Immature natural killer cell (primary cell): ENCODE results near the gene PNPLA1. TPM values are rescaled to one million over a fixed set of nuclear protein-coding genes. Genes with fewer than 3 reads are reported as not detected.
"Not testable (repeated sequence)": the region's sequence is repeated elsewhere in the genome, so short reads cannot be mapped to it uniquely, and the experiment has no call there.

Source experiments
- DNase-seq, 3 donors: peaks; one replicate each; pipeline ENCODE4 v3.0.0; 2022; ENCODE audit warnings: mixed read lengths in 1 of 3
- H3K27ac Mint-ChIP-seq, 6 donors: one replicate each; pipeline ENCODE4 v1.8.0; 2020; ENCODE audit warnings: mixed read lengths in 6 of 6, mild to moderate bottlenecking in 5 of 6, inconsistent platforms in 4 of 6, moderate library complexity in 3 of 6
- H3K27me3 Mint-ChIP-seq, 3 donors: one replicate each; pipeline ENCODE4 v1.8.0; 2020 to 2021; ENCODE audit warnings: low read depth in 3 of 3, mild to moderate bottlenecking in 3 of 3, mixed read lengths in 3 of 3, moderate library complexity in 3 of 3, inconsistent platforms in 1 of 3
- H3K36me3 Mint-ChIP-seq, 3 donors: one replicate each; pipeline ENCODE4 v1.8.0; 2020; ENCODE audit warnings: mixed read lengths in 3 of 3, inconsistent platforms in 2 of 3, mild to moderate bottlenecking in 2 of 3
- H3K4me1 Mint-ChIP-seq, 2 donors: one replicate each; pipeline ENCODE4 v1.8.0; 2020; ENCODE audit warnings: inconsistent platforms in 2 of 2, mild to moderate bottlenecking in 2 of 2, mixed read lengths in 2 of 2, moderate library complexity in 1 of 2
- H3K4me3 Mint-ChIP-seq, 5 donors: one replicate each; pipeline ENCODE4 v1.8.0; 2020; ENCODE audit warnings: mild to moderate bottlenecking in 5 of 5, mixed read lengths in 5 of 5, inconsistent platforms in 3 of 5, moderate library complexity in 3 of 5
- H3K9me3 Mint-ChIP-seq, 6 donors: one replicate each; pipeline ENCODE4 v1.8.0; 2020; ENCODE audit warnings: mild to moderate bottlenecking in 6 of 6, mixed read lengths in 6 of 6, inconsistent platforms in 4 of 6, moderate library complexity in 3 of 6
- polyA plus RNA-seq, 3 donors: library from polyadenylated mRNA; unstranded; fragments of 300-500 nt; fragmentation: Illumina TruSeq; gene quantifications; one replicate each; pipeline ENCODE4 v1.2.3, GENCODE V29; 2021

The PNPLA1 gene
- polyA plus RNA-seq, 3 donors from 2014 or later = not detected

DNA sequence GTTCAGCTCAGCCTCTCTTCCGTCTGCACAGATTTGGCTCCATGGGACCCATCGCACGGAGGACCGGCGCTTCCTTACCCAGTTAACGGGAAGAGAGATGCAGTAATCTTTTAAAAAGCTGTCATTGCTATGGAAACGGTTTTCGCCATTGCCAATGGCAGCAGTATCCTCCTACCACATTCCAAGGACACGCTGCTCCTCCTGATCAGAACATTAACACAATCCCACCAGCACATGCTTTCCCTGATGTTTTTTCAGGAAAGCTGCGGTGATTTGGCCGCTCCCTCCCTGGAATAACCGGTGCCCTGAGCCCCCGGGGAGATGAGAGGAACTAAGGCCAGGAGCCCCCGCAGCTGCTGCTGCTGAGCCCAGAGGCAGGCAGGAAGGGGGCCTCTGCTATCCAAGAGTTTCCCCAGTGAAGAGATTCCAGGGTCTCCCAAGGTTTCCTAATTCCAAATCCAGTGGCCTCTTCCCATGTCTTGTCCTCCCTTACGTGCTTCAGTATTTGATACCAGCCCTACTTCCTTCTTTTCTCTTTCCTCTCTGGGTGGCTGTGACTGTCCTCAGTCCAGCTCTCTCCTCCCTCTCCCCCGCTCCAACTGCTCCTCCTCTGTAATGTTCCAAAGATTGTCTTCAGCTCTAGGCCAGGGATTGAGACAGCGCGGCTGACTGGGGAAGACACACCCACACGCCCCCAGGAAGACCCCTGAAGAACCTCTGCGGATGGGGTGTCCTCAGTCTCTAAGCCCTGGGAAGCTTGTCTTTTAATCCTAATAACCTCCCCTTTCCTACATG lies 64.3 kb downstream of the PNPLA1 start:
- H3K27ac Mint-ChIP-seq = no peak overlapping the region
- H3K4me1 Mint-ChIP-seq = peaks cover 3 to 7% of the 10 kb centered on the region in 2 donors
- no peaks in the 10 kb centered on the region for H3K9me3 Mint-ChIP-seq
- peaks cover 3 to 11% (median 11%) of the 10 kb centered on the region in 3 donors for H3K27me3 Mint-ChIP-seq
- H3K36me3 Mint-ChIP-seq = no peaks in the 10 kb centered on the region
- H3K4me3 Mint-ChIP-seq = no peak overlapping the region
- DNase-seq = no peak

DNA sequence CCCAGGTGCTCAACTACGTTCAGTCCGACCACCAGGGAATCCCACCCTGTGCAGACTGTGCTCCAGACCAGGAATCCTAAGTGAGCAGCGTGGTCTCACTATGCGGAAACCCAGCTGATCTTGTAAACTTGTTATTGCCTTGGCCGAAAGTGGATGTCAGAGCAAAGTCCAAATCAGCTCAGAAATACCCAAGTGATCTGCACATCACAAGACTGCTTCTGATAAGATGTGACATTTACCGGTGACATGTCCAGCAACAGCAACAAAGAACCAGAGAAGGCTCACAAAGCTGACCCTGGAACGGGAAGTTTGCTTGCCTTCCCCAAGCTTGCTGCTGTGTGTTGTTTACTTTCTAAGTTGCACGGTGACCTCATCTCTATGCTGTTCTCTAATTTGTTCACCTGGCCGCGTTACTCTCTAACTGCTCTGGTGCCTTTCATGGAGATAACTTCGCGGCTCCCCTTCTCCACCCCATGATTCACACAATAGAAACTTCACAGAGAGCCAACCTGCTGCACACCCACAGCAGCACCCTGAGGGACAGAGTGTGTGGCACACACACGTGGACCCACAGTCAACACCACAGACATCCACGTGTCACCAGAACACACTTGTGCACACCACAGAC lies 65.1 kb downstream of the PNPLA1 start:
- Mint-ChIP-seq H3K4me3 (no peak overlapping the region), H3K4me1 (peaks cover 3 to 8% of the 10 kb centered on the region in 2 donors), H3K27me3 (peaks cover 3 to 13% (median 11%) of the 10 kb centered on the region in 3 donors), H3K36me3 (no peaks in the 10 kb centered on the region), H3K9me3 (no peaks in the 10 kb centered on the region), H3K27ac (no peak overlapping the region)
- no peak for DNase-seq

DNA sequence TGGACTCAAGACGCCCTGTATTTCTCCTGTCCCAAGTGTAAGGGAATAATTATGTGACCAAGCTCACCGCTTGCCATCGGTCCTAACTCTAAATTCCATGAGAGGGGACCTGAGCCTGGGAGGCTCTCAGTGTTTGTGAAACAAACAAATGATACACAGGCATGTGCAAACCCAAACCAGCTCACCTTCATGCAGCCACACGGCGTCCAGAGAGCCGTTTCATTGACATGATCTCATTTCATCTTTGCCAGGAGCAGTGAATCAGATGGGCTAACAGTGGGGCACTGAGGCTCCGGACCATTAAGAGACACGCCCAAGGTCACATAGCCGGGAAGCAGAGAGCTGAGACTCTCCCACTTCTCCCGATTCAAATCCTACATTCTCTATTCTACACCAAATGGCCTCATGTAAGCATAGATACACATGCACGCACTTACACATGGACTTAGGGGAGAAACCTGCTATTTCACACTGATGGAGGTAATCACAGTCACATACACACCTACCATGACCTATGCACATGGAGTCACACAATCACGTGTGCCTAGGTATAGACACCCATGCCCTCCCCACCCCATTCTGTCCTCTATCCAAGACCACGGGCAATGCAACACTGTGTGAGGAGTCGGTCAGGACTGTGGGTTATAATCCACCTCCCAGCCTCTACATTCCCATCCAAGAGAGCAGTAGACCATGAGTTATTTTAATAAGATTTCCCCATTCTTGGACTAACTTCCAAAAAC lies 65.8 kb downstream of the PNPLA1 start:
- H3K27ac Mint-ChIP-seq = no peak overlapping the region
- H3K27me3 Mint-ChIP-seq = peaks cover 4 to 17% (median 12%) of the 10 kb centered on the region in 3 donors
- no peaks in the 10 kb centered on the region for H3K9me3 Mint-ChIP-seq

DNA sequence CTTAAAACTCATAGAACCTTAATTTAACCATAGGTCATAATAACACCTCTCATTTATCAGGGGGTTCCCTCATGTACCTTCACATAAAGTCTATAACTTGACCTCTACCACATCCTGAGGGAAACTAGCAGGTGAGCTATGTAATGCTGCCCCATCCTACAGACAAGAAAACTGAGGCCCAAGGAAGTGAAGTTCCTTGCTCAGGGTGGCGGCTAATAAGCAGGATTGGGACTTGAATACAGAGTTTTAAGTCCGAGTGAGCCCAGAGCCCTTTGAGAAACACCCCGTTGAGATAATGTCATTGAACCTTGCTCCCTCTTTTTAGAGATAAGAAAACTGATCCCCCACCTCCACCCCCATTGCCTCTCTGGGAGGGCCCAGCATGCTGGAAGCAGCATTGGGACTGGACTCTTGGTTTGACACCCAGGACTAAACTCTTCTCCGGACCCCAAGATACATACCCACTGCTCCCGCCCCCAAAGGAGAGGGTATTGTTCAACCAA lies 66.4 kb downstream of the PNPLA1 start:
- no peaks in the 10 kb centered on the region for H3K36me3 Mint-ChIP-seq
- no peak overlapping the region for H3K27ac Mint-ChIP-seq
- no peak overlapping the region for H3K4me3 Mint-ChIP-seq
- DNase-seq = no peak
- H3K9me3 Mint-ChIP-seq = no peaks in the 10 kb centered on the region
- peaks cover 7 to 17% (median 14%) of the 10 kb centered on the region in 3 donors for H3K27me3 Mint-ChIP-seq
- peaks cover 9 to 19% of the 10 kb centered on the region in 2 donors for H3K4me1 Mint-ChIP-seq

More for the DNA sequence above, 65.8 kb downstream of the PNPLA1 start:
- Mint-ChIP-seq H3K4me1 (peaks cover 5 to 15% of the 10 kb centered on the region in 2 donors), H3K36me3 (no peaks in the 10 kb centered on the region), H3K4me3 (no peak overlapping the region)
- no peak for DNase-seq

DNA sequence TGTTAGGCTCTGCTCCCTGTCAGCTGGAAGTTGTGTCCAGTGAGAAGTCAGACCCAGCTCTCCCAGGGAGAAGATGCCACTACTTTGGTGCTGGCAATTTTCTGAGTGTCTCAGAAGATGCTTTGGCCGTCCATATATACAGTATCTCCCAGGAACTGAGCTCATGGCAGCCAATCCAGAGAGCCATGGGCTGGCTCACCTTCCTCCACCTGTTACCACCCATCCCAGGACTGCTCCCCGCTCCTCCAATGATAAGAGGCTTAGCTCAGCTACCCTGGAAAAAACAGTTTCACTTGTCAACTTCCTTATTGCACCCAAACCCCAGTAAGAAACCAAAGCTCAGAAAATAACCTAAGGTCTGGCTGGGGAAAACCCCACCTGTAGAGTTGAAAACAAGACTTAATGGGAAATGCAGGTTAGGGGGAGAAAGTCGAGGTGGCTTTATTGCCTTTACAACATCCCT lies 67.0 kb downstream of the PNPLA1 start, which contains the start of gene BNIP5:
Gene BNIP5, minus strand, starts transcription at position 110 of the 463 bp plus-strand sequence. CDS start 6,198 bp downstream, outside the sequence.
- no peak for DNase-seq
- H3K9me3 Mint-ChIP-seq = no peaks in the 10 kb centered on the region
- H3K27ac Mint-ChIP-seq = peak within 1 kb of the TSS in 1 of 6 donors; percentile 47
- no peak within 1 kb of the TSS for H3K4me3 Mint-ChIP-seq
- peaks cover 7 to 17% (median 13%) of the 10 kb centered on the region in 3 donors for H3K27me3 Mint-ChIP-seq
- H3K4me1 Mint-ChIP-seq = peaks cover 9 to 19% of the 10 kb centered on the region in 2 donors
- no peaks in the 10 kb centered on the region for H3K36me3 Mint-ChIP-seq

DNA sequence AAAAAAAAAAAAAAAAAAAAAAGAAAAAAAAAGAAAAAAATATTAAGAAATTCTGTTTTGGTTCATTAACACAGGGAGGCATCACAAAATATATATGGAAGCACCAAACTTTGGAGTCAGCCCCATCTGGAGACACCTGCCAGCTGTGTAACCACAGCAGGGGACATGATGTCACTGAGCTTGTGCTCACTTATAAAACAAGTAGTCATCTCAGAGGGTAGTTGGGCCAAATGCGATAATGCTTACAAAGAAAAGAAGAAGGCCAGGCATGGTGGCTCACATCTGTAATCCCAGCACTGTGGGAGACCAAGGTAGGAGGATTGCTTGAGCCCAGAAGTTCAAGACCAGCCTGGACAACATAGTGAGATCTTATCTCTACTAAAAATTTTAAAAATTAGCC lies 68.0 kb downstream of the PNPLA1 start:
- H3K27me3 Mint-ChIP-seq = peaks cover 7 to 16% (median 13%) of the 10 kb centered on the region in 3 donors
- no peak overlapping the region for H3K27ac Mint-ChIP-seq
- H3K4me3 Mint-ChIP-seq = no peak overlapping the region
- peaks cover 9 to 19% of the 10 kb centered on the region in 2 donors for H3K4me1 Mint-ChIP-seq
- no peaks in the 10 kb centered on the region for H3K9me3 Mint-ChIP-seq
- H3K36me3 Mint-ChIP-seq = no peaks in the 10 kb centered on the region
- DNase-seq = no peak

DNA sequence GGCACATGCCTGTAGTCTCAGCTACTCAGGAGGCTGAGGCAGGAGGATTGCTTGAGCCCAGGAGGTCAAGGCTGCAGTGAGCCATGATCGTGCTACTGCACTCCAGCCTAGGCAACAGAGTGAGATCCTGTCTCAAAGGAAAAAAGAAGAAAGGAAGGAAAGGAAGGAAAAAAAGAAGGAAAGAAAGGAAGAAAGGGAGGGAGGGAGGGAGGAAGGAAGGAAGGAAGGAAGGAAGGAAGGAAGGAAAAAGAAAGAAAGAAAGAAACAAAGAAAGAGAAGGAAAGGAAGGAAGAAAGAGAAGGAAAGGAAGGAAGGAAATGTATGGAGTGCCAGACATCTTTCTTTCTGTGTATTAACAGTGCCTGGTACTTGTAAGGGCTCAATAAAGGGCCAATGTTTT lies 68.4 kb downstream of the PNPLA1 start:
- not testable (repeated sequence) for H3K4me3 Mint-ChIP-seq, H3K36me3 Mint-ChIP-seq, DNase-seq, H3K9me3 Mint-ChIP-seq
- peaks cover 7 to 16% (median 13%) of the 10 kb centered on the region in 3 donors for H3K27me3 Mint-ChIP-seq
- H3K27ac Mint-ChIP-seq = peak overlapping the region in 1 of 6 donors; percentile 28
- peaks cover 9 to 19% of the 10 kb centered on the region in 2 donors for H3K4me1 Mint-ChIP-seq

DNA sequence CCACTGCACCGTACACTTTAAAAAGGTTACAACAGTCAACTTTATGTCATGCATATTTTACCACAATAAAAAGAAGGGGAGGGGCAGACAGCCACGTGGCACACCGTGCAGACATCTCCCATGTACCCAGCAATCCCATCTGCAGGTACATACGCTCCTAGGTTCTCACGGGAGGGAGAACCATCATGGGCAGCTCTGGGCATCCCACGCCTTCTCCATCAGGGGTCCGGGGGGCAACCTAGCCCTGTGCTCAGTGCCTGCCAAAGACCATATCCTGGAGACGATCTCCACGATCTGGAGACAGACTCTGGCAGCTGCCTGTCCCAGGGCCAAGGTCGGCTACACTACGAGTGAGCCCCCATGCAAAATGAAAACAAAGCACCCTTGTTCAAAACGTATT lies 69.3 kb downstream of the PNPLA1 start:
- Mint-ChIP-seq H3K27me3 (peaks cover 7 to 16% (median 13%) of the 10 kb centered on the region in 3 donors), H3K4me1 (peaks cover 9 to 19% of the 10 kb centered on the region in 2 donors), H3K36me3 (no peaks in the 10 kb centered on the region), H3K27ac (no peak overlapping the region), H3K4me3 (no peak overlapping the region), H3K9me3 (no peaks in the 10 kb centered on the region)
- DNase-seq = no peak

DNA sequence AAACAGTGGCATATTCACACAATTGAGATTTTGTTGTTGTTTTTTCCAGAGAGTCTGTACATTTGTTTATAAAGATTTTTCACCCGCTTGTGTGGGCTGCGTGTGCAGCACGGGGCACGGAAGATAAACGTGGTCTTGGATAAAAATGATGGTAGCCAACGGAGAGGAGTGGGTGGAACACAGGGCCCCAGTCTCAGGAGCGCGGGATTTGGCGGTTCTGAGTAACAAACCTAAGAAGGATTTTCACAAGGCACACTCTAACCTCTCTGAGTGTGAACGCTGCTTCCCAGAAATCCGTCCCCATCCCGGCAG lies 70.4 kb downstream of the PNPLA1 start:
- Mint-ChIP-seq H3K27me3 (peaks cover 5 to 13% (median 12%) of the 10 kb centered on the region in 3 donors), H3K36me3 (no peaks in the 10 kb centered on the region), H3K4me3 (peak overlapping the region in 1 of 5 donors; percentile 24), H3K4me1 (peaks cover 9 to 19% of the 10 kb centered on the region in 2 donors), H3K9me3 (no peaks in the 10 kb centered on the region), H3K27ac (no peak overlapping the region)
- DNase-seq = no peak

DNA sequence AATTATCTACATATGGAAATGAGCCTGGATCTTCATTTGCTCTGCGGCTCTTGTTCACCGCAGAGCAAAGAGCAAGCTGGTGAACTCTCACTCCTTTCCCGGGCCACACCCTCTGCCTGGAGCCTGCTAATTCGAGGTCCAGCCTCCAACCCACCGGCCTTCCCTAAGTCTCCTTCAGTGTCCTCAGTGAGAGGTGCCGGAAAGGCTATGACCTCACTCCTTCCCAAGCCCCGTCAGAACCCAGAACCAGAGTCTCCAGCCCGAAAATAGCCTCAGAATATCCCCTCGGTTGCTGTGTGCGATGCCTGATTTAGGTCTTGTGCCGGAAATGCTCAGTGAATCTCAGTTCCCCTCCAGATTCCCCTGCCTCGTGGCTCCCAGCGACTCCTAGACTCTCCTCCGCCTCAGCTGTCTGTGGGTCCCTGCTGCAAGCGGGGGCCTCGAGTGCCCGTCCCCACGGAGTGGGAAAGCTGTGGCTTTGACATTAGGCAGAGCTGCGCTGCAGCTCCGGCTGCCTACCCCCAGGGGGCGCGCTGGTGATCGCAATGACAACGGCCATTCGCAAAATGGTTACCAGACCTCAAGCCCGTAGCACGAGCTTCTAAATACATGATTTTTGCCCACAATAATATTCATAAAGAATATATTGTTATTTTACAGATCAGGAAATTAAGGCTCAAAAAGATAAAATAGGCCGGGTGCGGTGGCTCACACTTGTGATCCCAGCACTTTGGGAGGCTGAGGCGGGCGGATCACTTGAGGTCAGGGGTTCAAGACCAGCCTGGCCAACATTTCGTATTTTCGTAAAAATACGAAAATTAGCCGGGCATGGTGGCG lies 71.0 kb downstream of the PNPLA1 start:
- H3K4me3 Mint-ChIP-seq = peak overlapping the region; percentile 35 to 67 (median 43)
- peaks cover 9 to 19% of the 10 kb centered on the region in 2 donors for H3K4me1 Mint-ChIP-seq
- H3K9me3 Mint-ChIP-seq = no peaks in the 10 kb centered on the region
- H3K27ac Mint-ChIP-seq = peak overlapping the region in 1 of 6 donors; percentile 22
- DNase-seq = peak; percentile 52 to 63 (median 60)
- no peaks in the 10 kb centered on the region for H3K36me3 Mint-ChIP-seq
- peaks cover 3 to 13% (median 8%) of the 10 kb centered on the region in 3 donors for H3K27me3 Mint-ChIP-seq

DNA sequence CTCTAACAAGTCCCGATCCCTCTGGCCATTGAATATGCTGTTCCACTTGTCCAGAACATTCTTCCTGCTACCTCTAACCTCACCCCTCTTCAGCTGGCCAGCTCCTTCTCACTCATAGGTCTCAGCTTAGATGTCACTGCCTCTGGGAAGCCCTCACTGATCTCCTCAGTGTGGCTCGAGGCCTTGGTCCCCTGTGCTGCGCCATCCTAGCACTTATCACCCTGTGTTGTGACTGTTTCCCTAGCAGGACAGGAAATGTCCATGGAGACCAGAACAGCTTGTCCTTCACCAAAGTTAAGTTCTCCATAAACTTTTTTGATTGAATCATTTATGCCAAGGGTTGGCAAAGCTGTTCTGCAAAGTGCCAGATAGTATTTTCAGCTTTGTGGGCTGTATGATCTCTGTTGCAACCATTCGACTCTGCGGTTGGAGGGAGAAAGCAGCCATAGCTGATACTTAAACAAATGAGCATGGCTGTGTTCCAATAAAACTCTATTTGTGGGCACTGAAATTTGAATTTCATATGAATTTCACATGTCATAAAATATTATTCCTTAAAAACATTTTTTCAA lies 73.3 kb downstream of the PNPLA1 start:
- no peaks in the 10 kb centered on the region for H3K36me3 Mint-ChIP-seq
- no peaks in the 10 kb centered on the region for H3K9me3 Mint-ChIP-seq
- peaks cover 3 to 11% (median 9%) of the 10 kb centered on the region in 3 donors for H3K27me3 Mint-ChIP-seq
- DNase-seq = no peak
- no peak overlapping the region for H3K4me3 Mint-ChIP-seq
- no peak overlapping the region for H3K27ac Mint-ChIP-seq
- peaks cover 5 to 12% of the 10 kb centered on the region in 2 donors for H3K4me1 Mint-ChIP-seq

DNA sequence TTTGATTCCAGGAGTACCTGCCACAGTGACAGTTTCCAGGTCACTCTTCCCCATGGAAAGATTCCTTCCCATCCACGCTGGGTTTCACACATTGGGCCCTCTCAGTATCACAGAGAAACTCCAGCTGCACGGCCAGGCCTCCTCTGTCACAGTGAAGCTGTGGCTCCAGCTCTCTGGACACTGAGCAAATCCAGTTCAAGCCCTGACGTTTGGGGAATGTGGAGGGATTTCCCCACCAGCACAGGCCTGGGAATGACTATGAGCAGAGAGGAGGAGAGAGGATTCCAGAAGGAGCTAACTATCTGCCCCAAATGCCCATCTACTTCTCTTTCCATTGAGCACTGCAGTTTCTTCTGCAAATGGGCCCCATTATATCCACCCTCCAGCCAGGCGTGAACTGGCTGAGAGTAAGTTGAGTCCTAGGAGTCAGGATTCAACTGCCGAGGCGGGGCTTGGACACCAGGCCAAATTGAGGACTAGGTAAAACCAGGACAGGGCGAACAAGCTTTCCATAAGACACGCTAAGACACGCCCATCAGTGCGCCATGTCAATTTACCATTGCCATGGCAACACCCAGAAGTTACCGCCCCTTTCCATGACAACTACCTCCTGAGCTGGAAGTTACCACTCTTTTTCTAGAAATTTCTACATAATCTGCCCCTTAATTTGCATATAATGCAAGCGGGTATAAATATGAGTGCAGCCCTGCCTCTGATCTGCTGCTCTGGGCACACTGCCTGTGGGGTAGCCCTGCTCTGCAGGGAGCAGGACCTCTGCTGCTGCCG lies 76.0 kb downstream of the PNPLA1 start:
- Mint-ChIP-seq H3K36me3 (no peaks in the 10 kb centered on the region), H3K27ac (no peak overlapping the region), H3K27me3 (peaks cover 0 to 7% (median under 1%) of the 10 kb centered on the region in 3 donors), H3K4me3 (no peak overlapping the region), H3K9me3 (no peaks in the 10 kb centered on the region), H3K4me1 (peaks cover 1 to 2% of the 10 kb centered on the region in 2 donors)
- no peak for DNase-seq
